MM.1S (cell line): ENCODE data around the gene POLG.

Source experiments
- CTCF ChIP-seq: fragments of 300-600 bp; sonication (generic); IDR thresholded peaks from 2 replicates; pipeline ENCODE4 v1.5.1; 2016; ENCODE audit warnings: antibody characterized with exemption, low read length, mixed read lengths
- EZH2 ChIP-seq: fragments of 300-600 bp; sonication (generic); optimal IDR thresholded peaks from 2 replicates; pipeline ENCODE3; 2017; ENCODE audit warnings: low read depth, mild to moderate bottlenecking, antibody characterized with exemption, low read length, mixed read lengths

GRCh38 chr15:89363133-89363532, 28.5 kb upstream of the POLG start:
- TF ChIP-seq CTCF (no peak), EZH2 (no peak)
